Stimulated activated CD4-positive, alpha-beta T cell treated with anti-CD3 and anti-CD28 coated beads, TNF-alpha, amount 100 ng/mL, for 48 hours (primary cell): ENCODE measurements around the gene GOPC.
A peak's percentile ranks its signal among the peaks of the same experiment; 100 is the strongest.
"Not testable (repeated sequence)": the region's sequence is repeated elsewhere in the genome, so short reads cannot be mapped to it uniquely, and the experiment has no call there.

ENCODE experiments used
- DNase-seq, 3 donors: peaks; one replicate each; pipeline ENCODE4 v3.0.0-alpha.2; 2020; ENCODE audit warnings: low read depth in 3 of 3

Gene GOPC

DNA sequence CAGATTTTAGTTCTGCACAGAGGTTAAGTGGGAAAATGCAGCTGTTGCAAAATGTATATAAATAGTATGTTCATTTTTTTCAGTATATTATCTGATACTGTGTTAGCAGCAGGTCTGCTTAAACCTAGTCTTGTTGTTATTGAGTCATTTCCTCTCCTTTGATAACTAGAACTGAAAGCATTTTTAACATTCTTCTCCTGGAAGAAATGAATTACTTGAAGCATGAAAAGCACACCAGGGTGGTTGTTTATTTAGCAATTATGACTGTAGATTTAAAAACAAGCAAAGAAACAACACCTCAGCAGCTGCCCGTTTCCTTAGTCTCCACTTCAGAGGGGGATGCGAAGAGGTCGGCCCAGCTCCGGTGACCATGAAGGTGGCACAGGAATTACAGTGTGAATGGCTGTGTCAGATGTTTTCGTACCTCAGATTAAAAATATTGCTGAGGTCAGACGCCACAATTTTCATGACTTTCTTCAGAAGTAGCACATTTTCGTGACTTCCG, 53.5 kb downstream of the GOPC start:
- no peak for DNase-seq

GRCh38 chr6:117547688-117548621, 54.4 kb downstream of the GOPC start:
- DNase-seq = peak in 1 of 3 donors; percentile 30

- no peak for DNase-seq
These were observed 55.6 kb downstream of the GOPC start for GRCh38 chr6:117546674-117547073.

DNA sequence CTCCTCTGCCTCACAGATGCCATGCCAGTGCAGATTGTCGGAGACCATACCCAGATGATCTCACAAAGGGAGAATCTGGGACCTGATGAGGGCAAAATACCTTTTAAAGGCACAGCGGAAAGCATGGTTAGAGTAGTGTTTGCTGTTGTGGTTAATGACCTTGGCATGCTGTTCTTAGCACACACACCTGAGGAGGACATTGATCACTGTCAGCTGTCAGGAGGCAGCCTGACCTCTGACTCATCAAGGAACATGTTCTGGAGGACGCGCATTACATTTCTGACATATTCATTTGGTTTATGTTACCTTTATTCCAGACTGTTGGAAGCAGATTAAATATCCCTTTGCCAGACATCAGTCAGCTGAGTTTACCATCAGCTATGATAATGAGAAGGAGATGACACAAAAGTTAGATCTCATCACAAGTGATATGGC, 57.1 kb downstream of the GOPC start:
- DNase-seq = no peak

DNA sequence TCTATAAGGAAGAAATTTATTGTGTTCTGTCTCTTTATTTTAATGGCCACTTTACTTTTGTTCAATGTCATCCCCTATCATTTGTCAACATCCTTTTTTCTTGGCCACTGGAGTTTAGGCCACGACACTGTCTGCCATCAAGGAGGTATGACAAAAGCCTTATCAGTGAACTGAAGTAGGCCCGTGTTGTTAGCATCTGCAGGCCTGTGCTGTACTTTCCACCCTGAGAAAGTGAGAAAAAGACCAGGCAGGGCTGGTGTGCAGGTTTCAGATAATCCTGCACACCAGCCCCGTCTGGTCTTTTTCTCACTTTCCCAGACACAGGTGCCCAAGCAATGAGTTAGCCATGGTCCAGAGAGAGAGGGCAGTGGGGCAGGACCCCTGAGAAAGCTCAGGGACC, 57.6 kb downstream of the GOPC start:
- no peak for DNase-seq

DNA sequence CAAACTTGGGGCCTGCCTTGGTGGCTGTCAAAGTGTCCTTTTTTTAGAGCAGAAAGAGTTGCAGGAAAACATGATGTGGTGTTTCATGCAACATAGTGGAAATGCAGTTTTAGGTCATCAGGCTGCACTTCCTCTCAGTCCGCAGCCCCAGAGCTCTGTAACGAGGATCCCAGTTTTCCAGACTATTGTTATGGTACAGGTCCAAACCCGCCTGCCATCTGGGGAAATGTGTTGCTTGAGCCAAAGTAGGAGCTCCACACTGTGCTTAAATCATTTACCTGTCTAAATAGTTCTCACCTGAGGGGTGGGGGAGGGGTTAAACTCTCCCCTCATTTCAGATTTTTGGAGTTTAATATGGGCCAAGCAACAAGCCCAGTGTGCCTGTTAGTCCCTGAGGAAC, 59.8 kb downstream of the GOPC start:
- DNase-seq = no peak

DNA sequence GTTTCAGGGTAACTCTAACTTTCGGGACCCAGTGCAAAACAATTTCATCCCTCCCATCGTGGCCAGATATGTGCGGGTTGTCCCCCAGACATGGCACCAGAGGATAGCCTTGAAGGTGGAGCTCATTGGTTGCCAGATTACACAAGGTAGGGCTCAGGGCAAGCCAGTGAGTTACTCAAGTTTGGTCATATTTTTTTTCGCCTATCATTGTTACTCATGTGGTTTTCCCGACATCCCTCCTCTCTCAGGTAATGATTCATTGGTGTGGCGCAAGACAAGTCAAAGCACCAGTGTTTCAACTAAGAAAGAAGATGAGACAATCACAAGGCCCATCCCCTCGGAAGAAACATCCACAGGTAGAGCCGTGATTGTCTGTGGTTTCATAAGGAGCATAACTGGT, 61.6 kb downstream of the GOPC start:
- no peak for DNase-seq

DNA sequence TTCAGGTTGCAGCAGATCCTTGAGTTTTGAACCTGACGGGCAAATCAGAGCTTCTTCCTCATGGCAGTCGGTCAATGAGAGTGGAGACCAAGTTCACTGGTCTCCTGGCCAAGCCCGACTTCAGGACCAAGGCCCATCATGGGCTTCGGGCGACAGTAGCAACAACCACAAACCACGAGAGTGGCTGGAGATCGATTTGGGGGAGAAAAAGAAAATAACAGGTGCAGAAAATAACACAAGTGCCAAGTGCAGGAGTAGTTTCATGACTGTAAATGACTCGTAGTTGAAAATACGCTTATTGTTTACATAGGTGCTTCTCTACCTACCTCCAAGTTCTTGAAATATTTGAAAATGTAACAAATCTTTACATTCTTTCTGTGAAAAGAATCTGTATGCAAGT, 63.7 kb downstream of the GOPC start:
- DNase-seq = no peak

DNA sequence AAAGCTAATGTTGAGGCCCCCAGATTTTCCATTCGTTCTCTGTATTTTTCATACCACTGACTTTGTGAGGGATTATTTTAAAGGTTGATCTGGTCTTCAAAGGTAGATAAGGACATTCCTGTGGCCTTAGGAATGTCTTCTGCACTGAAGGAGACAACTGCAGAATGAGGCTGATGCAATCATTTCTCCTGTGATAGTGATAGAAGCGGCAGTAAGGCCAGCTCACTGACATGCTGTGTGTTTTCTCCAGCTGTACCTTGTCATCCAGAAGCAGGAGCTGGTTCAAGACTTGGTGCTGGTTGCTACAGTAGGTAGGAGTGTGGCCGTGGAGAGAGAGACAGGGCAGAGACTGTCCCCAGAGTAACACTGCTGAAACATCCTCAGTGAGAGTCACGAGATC, 66.0 kb downstream of the GOPC start:
- no peak for DNase-seq

DNA sequence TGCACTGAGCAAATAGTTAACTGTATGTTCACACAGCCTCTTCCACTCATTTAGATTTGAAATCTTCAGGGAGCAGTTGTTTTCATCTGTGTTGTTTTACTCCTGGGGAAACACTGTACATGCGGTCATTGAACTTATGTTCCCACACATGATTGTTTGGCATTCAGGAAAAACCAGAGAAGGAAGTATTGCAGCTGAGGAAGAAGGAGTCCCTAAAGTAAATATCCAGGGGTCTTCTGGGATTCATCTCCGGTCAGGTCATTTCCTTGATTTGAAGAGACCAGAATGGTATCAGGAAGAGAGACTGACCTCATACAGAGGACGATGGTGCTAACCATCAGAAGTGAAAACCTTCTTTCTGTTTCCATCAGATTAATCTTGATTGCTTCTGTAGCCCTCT, 67.3 kb downstream of the GOPC start:
- DNase-seq = no peak

GRCh38 chr6:117533775-117534174, 68.5 kb downstream of the GOPC start:
- DNase-seq = no peak

DNA sequence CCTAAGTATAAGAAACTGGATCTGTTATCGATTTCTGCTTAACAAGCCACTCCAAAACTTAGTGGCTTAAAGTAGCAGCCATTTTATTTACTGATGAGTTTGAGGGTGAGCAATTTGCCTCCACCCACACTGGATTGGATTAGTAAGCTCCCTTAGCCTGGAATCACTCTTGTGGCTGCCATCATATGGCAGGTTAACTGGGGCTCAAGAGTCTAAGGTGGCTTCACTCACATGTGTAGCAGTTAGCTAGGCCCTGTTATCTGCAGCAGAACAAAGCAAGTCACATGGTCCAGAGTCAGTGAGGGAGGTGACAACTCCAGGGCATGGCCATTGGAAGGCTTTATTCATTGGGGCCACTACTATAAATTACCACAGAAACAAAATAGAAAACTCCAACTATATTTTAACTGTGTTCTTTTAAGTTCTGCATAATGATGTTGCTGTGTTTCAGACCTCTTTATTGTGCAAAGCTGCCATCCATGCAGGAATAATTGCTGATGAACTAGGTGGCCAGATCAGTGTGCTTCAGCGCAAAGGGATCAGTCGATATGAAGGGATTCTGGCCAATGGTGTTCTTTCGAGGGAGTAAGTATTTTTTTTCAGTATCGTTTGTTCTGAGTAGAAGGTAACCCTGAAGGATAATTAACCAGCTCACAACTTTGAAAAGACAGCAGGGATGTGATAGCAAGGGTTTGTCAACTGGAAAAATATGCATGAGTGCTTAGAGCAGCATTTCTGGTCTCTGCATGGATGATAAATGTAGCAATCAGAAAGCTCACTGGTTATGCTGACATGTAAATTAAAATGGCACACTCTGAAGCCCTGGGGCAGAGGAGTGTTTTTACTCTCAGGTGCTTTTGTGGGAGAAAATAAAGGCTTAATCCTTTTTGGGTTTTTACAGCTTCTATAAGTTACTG, 70.2 kb downstream of the GOPC start:
- no peak for DNase-seq

DNA sequence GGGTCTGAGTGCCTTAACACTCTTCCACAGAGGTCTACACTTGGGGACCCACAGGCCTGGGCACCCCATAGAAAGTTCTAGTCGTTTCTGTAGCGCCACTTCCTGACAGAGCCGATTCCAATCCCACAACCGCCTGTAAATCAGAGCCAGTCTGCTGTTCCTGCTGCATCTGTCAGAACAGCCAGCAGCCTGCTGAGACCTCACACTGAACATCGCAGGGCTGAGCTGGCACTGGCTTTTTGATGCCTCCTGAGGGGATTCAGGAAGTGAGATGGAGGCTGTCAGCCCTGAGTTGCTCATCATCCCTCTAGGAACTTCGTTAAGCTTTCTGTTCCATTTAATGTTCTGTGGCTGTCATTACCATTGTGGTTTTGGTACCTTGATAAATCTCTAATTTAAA, 71.0 kb downstream of the GOPC start:
- DNase-seq = no peak

DNA sequence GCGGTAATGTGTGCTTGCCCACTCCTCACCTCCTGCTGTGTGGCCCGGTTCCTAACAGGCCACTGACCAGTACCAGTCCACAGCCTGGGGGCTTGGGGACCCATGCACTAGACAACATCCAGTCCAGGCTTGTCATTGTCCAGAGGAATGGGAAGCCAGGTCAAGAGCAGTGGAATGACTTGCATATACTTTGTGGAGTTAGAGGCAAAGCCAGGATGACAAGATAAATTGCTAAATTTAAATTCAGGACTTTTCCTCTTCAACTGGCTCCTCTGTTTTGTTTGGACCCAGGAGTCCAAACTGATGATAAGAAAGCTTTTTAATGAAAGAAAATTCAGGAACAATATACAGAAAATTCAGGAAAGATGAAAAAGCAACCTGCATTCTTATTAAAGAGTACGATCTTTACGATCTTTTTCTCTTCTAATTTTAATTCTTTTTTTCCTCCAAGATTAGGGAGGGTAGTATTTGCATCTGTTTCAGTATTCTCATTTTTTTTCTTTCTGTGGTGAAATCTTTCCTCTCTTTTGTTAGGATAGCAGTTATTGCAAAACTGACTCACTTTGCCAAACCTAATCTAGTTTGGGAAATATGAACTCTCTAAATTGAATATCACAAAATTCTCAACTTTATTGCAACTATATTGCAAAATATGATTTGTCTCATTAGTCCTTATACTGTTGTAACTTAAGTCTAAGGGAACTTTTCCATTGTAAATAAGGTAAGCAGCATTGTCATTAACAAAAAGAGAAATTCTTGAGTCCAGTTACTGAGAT, 71.7 kb downstream of the GOPC start:
- DNase-seq = no peak

DNA sequence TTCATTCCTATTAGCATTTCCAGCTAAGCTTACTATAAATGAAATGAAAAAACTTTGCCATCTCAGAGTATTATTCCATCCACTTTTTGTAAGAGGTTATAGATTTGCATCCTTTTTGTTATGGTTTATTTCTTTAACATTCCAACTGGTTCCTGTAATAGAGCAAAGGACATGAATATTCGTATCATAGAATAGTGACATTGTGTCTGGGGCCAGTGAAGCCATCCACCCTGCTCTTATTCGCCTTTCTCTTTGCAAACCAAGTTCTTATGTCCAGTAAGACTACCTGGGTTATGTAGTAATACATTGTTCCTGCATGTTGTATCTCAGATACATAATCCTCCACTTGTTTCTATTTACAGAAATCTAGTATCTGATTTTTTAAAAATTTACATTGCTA, 76.7 kb downstream of the GOPC start:
- DNase-seq = no peak

DNA sequence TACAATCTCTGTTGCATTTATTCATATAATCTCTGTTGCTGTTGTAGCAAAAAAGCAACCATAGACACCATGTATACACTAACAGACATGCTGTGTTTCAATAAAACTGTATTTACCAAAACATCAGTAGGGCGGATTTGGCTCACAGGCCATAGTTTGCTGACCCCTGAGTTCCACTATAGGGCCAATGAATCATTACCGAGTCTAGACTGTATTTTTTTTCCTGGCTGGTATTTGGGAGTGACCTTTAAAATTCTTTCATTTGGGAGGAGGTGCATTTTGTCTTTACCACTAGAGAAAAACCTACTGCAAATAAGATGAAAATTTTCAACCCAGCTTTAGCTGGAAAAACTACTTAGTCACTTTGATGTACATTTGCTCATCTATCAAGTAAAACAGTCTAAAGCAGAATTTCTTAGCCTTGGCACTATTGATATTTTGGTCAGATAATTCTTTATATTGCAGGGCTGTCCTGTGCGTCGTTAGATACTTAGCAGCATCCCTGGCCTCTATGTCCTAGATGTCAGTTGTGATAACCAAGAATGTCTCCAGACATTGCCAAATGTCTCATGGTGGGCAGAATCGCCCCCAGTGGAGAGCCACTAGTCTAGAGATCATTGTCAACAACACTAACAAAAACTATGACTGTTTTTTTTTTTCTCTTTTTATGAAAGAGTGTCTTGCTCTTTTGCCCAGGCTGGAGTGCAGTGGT, 80.4 kb downstream of the GOPC start:
- no peak for DNase-seq

DNA sequence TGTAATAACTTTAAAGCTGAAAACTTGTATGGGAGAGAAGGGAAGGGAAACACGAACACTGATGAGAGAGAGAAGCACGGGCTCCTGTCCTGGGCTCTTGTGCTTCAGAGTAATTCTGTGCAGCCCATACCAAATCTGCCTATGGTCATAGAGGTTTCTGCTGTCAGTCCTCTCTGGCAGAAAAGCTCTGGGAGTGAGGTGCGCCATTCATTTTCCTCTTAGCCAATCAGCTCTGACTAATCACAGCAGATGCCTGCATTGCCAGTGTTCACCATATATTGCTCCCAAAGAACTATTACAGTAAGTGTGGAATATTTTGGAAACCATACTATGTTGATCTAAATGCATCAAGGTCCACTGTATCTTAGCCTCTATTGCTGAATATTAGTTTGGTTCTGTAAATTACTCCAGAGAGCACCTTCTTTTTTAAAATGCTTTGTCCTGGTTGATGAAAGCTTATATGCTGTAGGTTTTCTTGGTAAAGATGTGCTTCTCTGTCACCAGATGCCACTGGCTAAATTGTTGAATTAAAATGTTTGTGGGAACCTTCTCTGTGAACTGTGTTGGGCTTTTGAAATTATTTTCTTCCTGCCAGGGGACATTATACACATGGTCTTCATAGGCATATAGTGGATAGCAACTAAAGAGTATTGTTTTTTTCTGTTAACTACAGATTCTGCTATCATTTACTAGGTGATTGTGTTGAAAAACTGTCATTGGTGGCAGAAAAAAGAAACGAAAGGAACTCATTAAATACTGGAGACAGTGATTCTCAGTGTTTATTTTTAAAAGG, 81.5 kb downstream of the GOPC start:
- no peak for DNase-seq

- no peak for DNase-seq
These were observed 83.4 kb downstream of the GOPC start for GRCh38 chr6:117518870-117519269.

- DNase-seq = not testable (repeated sequence)
These were observed 84.3 kb downstream of the GOPC start for GRCh38 chr6:117517995-117518394.

- no peak for DNase-seq
These were observed 87.0 kb downstream of the GOPC start for GRCh38 chr6:117515326-117515725.
